ENCODE measurements around the gene WDFY4.

The WDFY4 gene

GRCh38 chr10:48938281-48938680 is 253.6 kb downstream of the WDFY4 start:
- no peaks in the 10 kb centered on the region for H3K27me3 ChIP-seq (ENCODE audit: low read length)
- H3K9me3 ChIP-seq (ENCODE audit: insufficient read depth, low read length) = no peaks in the 10 kb centered on the region
- H3K79me2 ChIP-seq (ENCODE audit: insufficient read depth, low read length) = no peaks in the 10 kb centered on the region
- no peak for TF ChIP-seq CTCF (IDR thresholded peaks at IDR 0.05; ENCODE audit: insufficient read depth, low read length, poor library complexity, severe bottlenecking)
- no peak for TF ChIP-seq EZH2phosphoT487 (conservative IDR thresholded peaks at IDR 0.05; ENCODE audit: low read length)
- H3F3A ChIP-seq (ENCODE audit: insufficient read depth) = no peaks in the 10 kb centered on the region
- no peaks in the 10 kb centered on the region for H3K36me3 ChIP-seq (ENCODE audit: low read length)
- no peak overlapping the region for H3K9ac ChIP-seq (ENCODE audit: low read length)
- no peak overlapping the region for H3K4me2 ChIP-seq (ENCODE audit: low read depth, low read length, poor library complexity, severe bottlenecking)
- H3K9me2 ChIP-seq (replicated peaks; ENCODE audit: insufficient read depth, low read length) = no peaks in the 10 kb centered on the region
- no peaks in the 10 kb centered on the region for H4K20me1 ChIP-seq (ENCODE audit: low read depth, low read length)
- no peak overlapping the region for H3K4me3 ChIP-seq (ENCODE audit: insufficient read depth, low read length, poor library complexity, severe bottlenecking)
- no peak overlapping the region for H3K27ac ChIP-seq (ENCODE audit: low read depth, low read length)
- H2AFZ ChIP-seq (ENCODE audit: low read depth, low read length, severe bottlenecking) = no peak overlapping the region

- no peak overlapping the region for H3K27ac ChIP-seq (ENCODE audit: low read depth, low read length)
- H3K4me3 ChIP-seq (ENCODE audit: insufficient read depth, low read length, poor library complexity, severe bottlenecking) = no peak overlapping the region
- H3K4me2 ChIP-seq (ENCODE audit: low read depth, low read length, poor library complexity, severe bottlenecking) = no peak overlapping the region
- H3K9ac ChIP-seq (ENCODE audit: low read length) = no peak overlapping the region
- H3F3A ChIP-seq (ENCODE audit: insufficient read depth) = no peaks in the 10 kb centered on the region
- H4K20me1 ChIP-seq (ENCODE audit: low read depth, low read length) = no peaks in the 10 kb centered on the region
- TF ChIP-seq CTCF (IDR thresholded peaks at IDR 0.05; ENCODE audit: insufficient read depth, low read length, poor library complexity, severe bottlenecking) = no peak
- no peak for TF ChIP-seq EZH2phosphoT487 (conservative IDR thresholded peaks at IDR 0.05; ENCODE audit: low read length)
- H3K9me2 ChIP-seq (replicated peaks; ENCODE audit: insufficient read depth, low read length) = no peaks in the 10 kb centered on the region
- no peaks in the 10 kb centered on the region for H3K79me2 ChIP-seq (ENCODE audit: insufficient read depth, low read length)
- H3K9me3 ChIP-seq (ENCODE audit: insufficient read depth, low read length) = no peaks in the 10 kb centered on the region
- no peaks in the 10 kb centered on the region for H3K27me3 ChIP-seq (ENCODE audit: low read length)
- no peak overlapping the region for H2AFZ ChIP-seq (ENCODE audit: low read depth, low read length, severe bottlenecking)
- no peaks in the 10 kb centered on the region for H3K36me3 ChIP-seq (ENCODE audit: low read length)
These were observed 254.4 kb downstream of the WDFY4 start for GRCh38 chr10:48938990-48939536.

- Histone ChIP-seq H3K4me3 (ENCODE audit: insufficient read depth, low read length, poor library complexity, severe bottlenecking) (no peak within 1 kb of the TSS), H3K9ac (ENCODE audit: low read length) (no peak within 1 kb of the TSS), H3K4me2 (ENCODE audit: low read depth, low read length, poor library complexity, severe bottlenecking) (no peak within 1 kb of the TSS), H3K79me2 (ENCODE audit: insufficient read depth, low read length) (no peaks in the 10 kb centered on the region), H3F3A (ENCODE audit: insufficient read depth) (no peaks in the 10 kb centered on the region), H3K9me3 (ENCODE audit: insufficient read depth, low read length) (no peaks in the 10 kb centered on the region), H3K27me3 (ENCODE audit: low read length) (no peaks in the 10 kb centered on the region), H3K9me2 (replicated peaks; ENCODE audit: insufficient read depth, low read length) (no peaks in the 10 kb centered on the region), H2AFZ (ENCODE audit: low read depth, low read length, severe bottlenecking) (no peak within 1 kb of the TSS), H4K20me1 (ENCODE audit: low read depth, low read length) (no peaks in the 10 kb centered on the region), H3K27ac (ENCODE audit: low read depth, low read length) (no peak within 1 kb of the TSS), H3K36me3 (ENCODE audit: low read length) (no peaks in the 10 kb centered on the region)
- TF ChIP-seq CTCF (IDR thresholded peaks at IDR 0.05; ENCODE audit: insufficient read depth, low read length, poor library complexity, severe bottlenecking) = no peak
- TF ChIP-seq EZH2phosphoT487 (conservative IDR thresholded peaks at IDR 0.05; ENCODE audit: low read length) = no peak
These were observed 255.2 kb downstream of the WDFY4 start, which contains the start of gene LRRC18 for GRCh38 chr10:48939790-48940325. Gene LRRC18 (minus strand): TSS chr10:48939840. CDS start chr10:48914155, 25,685 bp downstream.
